ENCODE data around the gene LRRC25. TPM values are rescaled to one million over a fixed set of nuclear protein-coding genes. Genes with fewer than 3 reads are reported as not detected.

Gene LRRC25
- total RNA-seq, 1 donor from 2014 or later: not detected

DNA sequence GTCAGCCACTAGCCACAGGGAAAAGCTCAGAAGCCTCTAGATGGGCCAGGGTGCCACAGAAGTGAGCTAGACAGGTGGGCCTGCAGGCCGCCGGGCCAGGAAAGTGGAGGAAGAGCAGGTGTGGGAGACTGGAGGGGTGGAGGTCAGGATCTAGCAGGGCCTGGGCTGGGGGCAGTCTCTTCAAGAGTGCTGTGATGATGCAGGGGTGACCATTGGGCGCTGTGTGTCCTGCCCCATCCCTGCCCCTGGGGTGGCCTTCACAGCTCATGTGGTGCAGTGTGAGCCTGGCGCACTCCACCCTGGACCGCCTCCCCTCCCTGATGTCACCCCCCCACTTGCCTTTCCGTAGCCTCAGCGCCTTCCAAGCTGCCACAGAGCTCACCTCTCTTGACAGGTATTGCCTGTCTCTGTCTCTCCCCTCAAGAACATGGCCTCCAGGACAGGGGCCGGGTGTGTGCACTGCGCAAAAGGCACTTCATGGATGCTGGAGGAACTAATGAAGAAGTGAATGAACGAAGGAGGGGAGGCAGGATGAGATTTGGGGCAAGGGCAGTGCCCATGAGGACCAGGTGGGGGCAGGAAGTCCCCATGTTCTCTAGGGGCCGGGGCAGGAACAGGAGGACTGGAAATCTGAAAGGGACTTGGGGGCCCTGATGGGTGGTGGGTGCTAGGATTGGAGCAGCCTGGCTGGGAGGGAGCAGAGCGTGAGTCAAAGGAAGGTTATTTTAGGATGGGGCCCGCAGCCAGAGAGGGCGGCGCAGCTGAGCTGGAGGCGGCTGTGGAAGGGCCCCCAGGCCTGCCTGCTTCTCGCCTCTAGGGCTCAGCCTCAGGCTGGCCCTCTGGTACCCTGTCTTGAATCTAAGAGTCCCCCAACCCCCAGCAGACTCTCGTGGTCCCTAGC, 28.3 kb upstream of the LRRC25 start:
- DNase-seq (ENCODE audit: extremely low read depth, low read depth, low spot score): no peak

DNA sequence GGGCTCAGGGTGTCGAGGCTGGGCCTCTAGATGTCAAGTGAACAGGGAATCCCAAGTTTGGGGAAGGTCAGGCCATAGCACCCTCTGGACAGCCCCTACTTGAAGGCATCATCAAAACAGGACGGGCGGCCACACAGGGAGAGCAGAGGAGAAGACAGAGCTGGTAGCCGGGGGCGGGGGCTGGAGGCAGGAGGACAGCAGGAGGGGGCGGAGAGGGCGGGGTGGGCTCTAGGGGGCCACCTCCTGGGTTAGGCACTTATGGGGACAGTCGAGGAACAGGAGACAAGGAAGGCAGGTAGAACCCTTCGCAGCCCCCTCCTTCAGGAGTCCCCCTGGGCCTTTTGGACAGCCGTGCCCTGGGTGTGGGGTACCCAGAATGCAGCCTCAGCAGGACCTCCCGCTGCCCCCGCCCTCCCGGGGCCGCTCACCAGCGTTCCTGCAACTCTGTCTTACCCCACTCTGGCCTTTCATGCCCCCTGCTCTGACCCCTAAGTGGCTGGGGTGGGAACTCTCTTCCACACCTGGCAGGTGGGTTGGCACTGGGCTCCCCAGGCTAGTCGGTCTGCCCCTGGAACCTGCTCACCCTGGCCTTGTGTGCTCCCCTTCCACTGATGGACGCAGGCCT, 27.6 kb upstream of the LRRC25 start:
- no peak for DNase-seq (ENCODE audit: extremely low read depth, low read depth, low spot score)

DNA sequence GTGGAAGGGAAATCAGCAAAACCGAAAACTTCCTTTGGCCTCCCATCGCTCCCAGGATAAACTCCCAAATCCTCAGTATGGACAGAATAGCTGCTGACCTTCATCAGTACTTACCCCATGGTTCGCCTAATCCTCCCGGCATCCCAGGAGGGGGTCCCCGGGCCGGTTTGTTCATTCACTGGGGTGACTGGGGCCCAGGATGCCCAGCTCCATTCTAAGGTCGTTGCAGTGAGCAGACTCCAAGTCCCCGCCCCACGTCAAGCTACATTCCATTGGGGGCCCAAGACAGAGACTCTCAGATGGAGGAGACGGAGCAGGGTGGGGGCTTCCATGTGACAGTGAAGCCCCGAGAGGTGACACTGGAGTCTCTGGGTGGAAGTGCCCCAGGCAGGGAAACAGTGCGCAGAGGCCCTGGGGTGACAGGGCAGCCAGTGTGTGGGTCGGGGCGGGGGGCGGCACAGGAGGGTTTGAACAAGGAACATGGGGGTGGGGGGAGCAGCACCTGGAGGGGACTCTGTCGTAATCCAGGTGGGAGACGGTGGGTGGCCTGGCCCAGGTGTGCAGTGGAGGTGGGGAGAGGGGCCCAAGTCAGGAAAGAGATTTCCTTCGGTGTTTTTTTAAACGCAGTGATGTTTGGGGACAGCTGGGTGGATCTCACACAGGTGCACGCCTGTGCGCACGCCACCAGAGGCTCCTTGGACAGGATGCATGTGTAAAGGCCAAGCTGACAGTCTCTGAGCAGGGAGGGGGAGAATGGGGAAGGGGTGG, 26.9 kb upstream of the LRRC25 start:
- DNase-seq (ENCODE audit: extremely low read depth, low read depth, low spot score): no peak

DNA sequence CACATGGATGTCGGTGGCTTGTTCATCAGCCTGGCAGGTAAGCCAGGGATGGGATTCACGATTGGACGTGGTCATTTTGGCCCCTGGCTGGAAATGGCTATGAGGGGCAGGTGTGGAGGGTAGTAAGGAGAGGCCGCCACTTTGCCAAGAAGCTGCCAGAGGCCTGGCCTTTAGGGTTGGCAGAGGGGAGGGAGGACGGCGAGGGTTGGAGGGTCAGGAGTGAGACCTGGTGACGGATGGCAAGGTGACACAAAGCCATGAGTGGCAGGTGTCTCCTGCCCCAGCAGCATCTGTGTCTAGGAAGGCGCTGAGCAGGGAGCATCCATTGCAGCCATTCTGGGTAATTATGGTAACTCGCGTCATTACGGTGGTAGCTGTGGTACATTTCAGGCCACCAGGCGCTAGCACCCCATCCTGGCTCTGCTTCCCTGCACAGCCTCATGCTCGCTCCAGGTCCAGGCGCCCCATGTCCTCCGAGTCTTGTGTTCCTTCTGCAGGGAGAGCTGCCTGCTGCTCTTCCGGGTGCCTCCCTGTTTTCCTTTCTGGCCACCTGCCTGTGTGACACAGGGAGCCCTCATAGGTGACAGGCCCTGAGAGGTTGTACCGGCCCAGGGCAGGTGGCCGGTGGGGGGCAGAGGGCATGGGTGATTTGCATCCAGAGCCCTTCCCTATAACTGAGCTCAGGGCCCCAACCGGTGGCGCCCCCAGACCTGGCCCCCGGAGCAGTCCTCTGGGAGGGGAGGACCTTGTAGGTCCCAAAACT, 26.0 kb upstream of the LRRC25 start:
- no peak for DNase-seq (ENCODE audit: extremely low read depth, low read depth, low spot score)

DNA sequence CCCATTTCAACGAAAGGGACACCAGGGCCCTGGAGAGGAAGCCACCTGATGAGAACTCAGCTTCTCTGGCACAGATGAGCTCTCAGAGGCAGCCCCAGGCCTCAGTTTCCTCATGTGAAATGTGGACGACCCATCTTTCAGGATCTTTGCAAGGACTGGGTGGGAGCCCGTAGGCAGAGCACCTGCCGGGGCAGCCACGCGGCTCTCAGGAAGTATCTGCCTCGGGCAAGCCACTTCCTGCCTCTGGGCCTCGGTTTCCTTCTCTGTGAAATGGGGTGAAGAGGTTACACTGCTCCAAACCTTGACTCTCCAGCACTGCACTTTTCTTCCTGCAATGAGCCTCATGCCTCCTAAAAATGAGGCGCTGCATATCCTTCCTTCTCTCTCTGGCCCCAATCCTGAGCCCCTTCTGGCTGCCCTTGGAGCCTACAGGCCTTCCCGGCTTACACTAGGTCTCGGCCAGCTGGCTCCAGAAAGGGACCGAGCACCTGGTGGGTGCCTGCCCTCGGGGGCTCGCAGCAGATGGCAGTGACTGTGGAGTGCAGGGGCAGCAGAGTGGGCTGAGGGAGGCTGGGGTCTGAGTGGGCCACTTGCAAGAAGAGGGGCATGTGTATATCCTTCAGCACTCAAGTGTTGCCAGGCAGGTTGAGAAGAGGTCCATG, 25.2 kb upstream of the LRRC25 start:
- DNase-seq (ENCODE audit: extremely low read depth, low read depth, low spot score): no peak

DNA sequence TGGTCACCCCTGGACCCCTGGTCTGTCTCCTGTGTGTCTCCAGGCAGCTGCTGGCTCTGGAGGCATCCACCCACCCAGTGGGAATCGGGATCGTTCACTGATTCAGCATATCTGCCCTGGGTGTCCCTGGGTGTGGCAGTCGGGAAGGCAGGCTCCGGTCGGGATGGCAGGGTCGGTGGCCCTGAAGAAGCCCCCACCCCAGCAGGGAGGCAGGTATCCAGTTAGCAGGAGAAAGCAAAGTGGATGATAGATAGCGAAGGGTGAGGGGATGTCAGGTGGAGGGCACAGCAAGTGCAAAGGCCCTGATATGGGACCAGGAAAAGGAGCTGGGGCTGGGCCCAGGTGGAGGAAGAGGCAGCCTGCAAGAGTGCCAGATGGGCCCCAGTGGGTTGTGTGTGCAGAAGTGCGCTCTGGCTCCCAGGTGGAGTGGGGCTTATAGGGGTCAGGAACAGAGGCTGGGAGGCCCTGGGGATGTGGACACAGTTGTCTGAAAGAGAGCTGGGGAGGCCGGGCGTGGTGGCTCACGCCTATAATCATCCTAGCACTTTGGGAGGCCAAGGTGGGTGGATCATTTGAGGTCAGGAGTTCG, 24.0 kb upstream of the LRRC25 start:
- no peak for DNase-seq (ENCODE audit: extremely low read depth, low read depth, low spot score)

DNA sequence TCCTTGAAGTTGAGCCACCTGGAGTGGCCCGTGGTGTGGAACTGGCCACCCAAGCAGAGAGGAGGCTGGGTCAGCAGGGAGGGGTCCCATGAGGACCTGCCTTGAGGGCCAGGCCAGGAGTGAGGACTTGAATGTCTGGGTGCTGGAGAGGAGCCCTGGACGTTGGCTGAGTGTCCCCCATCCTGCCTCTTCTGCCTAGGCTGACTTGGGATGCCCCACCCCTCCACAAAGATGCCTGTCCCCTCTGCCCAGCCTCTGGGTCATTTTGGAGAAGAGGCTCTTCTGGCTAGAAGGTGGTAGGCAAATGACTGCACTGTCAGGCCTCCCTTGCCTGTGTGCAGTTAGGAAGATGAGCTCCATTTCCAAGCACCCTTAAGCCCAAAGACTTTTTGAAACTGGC, 23.5 kb upstream of the LRRC25 start:
- DNase-seq (ENCODE audit: extremely low read depth, low read depth, low spot score): no peak

DNA sequence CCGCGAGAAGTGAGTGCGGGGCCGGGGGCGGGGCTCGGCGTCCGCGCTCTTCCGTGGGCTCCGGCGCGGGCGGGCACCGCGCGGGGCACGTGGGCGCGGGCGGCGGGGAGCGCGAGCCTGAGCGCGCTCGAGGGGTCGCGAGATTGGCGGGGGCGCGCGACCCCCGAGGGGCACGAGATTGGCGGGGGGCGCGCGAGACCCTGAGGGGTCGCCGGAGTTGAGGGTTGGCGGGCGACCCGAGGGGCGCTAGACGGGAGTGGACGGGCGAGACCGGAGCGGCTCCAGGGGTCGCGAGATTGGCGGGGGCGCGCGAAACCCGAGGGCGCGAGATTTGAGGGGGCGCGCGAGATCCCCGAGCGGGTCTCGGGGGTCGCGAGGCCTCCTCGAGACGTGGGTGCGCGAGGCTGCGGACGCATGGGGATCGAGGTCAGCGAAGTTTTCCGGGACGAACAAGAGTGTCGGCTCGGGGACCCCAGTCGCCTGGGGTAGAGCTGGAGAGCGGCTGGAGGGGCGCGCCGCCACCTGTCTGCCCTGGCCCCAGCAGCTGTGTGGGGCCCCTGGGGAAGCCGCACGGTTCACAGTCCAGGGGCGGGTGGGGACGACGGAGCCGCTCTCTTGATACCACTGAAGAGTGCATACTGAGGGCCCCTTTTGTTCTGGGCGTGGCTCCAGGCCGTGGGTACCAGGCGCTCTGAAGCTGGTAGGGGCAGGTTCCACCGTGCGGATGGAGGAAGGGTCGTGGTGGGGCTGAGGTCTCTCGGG, 22.5 kb upstream of the LRRC25 start:
- DNase-seq (ENCODE audit: extremely low read depth, low read depth, low spot score): no peak

DNA sequence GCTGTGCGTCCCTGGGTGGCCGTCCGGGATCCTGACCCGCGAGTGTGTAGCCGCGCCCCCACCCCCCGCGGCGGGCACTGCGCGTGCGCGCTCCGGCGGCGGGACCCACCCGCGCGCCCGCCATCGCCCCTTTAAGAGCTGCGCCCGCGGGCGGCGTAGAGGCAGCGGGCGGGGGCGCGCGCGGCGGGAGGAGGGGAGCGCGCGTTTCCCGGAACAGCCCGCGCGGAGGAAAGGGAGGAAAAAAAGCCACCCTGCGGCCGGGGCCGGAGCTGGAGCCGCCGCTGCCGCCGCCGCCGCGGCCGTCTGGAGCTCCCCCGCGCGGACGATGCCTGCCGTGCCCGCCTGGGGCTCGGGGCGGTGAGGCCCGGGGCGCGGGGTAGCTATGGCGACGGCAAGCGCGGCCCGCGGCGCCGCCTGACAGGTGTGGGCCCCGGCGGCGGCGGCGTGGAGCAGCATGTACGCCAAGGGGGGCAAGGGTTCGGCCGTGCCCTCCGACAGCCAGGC, 21.8 kb upstream of the LRRC25 start, which contains the start of gene SSBP4:
TSS of gene SSBP4 (plus strand) at position 204 of the 504 bp plus-strand sequence. CDS start at position 455, 251 bp downstream.
- no peak for DNase-seq (ENCODE audit: extremely low read depth, low read depth, low spot score)

DNA sequence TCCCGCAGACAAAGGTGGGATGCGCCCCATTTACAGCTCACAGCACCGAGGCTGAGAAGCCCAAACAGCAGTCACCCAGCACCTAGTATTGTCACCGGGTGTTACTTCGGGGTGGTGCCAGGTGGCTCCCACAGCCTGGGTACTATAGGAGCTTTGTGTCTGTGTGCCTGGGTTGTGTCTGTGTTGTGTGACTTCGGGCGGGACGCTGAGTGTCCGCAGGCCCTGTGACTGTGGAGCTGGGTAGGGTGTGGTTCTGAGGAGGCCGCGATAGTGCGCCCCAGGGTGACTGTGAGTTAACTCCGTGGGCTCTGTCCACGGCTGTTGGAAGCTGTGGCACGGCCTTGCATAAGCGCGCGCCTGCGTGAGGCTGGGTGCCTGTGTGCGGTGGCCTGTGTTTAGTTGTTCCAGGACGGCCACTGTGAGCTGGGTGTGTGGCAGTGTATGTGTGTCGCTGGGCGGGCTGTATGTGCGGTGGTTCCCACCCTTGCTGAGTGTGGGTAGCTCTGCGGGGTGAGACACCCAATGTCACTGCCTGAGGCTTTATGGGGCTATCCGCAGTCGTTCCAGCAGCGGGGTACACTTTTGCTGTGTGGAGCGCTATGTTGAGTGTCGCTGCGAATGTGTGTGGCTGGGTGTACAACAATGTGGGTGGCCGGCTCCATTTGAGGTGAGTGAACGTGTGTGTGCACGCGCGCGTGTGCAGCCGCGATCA, 21.2 kb upstream of the LRRC25 start:
- no peak for DNase-seq (ENCODE audit: extremely low read depth, low read depth, low spot score)

DNA sequence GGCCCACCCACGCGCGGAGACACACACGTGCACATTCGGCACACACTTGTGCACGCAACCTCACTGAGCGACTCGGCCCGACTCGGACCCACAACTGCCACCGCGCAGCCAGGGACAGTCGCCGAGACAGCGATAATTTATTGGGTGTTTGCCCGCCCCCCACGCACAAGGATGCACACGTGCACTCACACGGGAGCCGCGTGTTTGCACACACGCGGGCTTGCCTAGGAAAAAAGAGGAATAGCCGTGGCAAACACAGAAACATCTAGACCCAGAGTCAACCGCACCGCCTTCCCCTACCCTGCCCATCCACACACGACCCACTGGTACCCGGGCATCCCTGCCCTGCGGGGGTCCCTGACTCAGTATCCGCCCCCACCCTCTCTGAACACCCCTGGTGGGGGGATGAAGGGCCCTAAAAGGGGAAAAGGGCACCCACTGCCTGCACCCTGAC, 20.6 kb upstream of the LRRC25 start:
- DNase-seq (ENCODE audit: extremely low read depth, low read depth, low spot score): no peak

DNA sequence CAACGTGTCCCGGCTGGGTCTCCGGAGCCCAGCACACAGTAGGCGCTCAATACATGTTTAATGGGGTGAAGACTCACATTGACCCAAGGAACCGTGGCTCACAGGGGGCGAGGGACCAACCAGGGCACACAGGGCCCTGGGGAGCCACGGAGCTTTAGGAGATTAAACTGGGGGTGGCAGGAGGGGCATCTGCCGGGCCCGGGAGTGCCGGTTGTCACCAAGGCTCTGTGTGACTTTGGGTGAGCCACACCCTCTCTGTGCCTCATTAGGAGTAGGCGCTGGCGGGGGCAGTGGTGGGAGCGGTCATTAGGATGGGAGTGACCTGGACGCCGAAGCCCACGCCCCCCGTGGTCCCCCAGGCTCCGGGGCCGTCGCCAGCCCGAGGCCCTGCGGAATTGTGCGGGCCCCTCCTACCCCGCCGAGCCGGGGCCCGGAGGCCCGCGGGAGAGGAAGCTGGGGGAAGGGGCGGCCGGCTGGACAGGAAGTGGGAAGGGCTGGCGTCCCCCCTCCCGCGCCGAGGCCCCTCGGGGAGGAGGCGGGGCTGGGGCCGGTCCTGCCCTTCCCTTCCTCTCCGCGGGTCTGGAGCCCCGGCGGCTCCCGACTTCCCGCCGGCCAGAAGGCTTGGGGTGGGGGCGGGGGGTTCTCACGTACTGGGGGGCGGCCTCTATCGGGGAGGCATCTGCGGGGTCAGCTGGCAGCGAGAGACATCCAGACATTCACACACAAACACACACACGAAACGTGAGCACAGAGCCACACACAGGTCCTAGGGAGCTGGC, 20.0 kb upstream of the LRRC25 start:
- no peak for DNase-seq (ENCODE audit: extremely low read depth, low read depth, low spot score)

DNA sequence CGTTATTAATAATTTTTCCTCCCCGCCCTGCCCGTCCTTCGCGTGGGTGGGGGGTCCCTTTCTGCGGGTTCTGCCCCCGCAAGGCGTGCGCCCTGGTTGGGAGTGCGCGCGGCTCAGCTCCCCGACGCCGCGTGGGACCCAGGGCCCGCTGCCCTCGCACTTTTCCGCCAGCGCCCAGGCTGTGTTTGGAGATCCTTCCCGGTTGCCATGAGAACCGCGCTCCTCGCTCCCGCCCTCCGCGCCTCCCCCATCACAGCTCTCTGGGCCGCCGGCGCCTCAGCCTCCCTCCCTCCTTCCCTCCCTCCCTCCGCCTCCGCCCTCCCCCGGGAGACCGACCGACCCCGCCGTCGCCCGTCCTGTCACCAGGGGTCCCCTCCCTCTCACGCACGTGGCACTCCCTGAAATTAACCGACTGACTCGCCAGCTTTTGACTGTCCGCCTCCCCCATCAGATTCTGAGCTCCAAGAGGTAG, 19.4 kb upstream of the LRRC25 start:
- no peak for DNase-seq (ENCODE audit: extremely low read depth, low read depth, low spot score)

DNA sequence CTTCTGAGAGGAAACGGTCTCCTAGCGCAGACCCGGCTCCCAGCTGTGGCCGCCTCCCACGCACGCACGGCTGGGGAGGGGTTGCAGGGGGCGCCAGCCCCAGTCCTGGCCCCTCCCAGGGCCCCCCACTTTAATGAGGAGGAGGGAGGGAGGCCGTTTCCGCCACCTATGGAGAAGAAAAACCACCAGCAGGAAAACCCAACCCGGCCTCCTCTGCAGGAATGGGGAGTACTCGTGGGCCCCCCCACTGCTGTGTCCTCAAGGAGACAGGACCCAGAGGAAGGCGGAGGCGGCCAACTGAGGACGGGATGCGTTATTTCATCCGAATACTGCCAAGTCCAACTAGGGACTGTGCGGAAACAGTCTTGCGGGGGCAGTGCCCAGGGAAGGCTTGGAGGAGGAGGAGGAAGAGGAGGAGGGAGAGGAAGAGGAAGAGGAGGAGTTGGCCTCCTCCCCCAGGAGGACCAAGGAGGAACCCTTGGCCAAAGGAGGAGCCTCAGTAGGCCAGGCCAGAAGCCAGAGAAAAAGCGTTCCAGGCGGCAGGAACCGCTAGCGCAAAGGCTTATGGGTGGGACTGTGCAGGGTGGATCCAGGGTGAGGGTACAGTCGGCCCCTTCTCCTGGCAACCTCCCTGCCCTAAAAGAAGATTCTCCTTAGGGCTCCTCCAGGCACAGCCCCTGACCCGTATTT, 17.9 kb upstream of the LRRC25 start:
- DNase-seq (ENCODE audit: extremely low read depth, low read depth, low spot score): no peak

DNA sequence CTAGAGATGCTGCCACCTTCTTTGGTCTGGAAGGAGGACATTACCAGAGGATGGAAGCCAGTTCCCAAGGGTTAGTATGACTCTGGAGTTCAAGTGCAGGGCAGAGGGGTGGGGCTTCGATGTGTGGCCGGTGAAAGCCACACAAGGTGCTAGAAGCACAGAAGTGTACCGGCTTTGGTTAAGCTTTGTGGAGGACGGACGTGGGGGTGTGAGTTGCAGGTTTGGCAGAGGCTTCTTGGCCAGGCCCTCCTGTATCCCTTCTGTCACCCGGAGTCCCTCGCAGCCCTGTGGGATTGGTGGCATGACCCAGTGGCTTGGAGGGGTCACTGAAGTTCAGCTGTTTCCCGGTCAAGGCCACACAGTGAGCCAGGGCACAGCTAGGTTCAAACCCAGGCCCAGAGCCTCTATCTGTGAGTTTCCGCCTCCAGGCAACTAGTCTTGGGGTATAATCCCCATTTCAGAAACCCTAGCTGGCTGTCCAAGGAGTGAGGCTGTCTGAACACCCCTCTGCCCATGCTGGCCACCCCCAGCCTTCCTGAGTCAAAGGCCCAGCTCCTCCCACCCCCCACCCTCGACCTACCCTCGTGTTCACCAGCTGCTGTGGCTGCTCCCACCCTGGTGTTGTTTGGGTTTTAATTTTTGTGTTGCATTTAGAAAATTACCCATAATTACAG, 17.2 kb upstream of the LRRC25 start:
- DNase-seq (ENCODE audit: extremely low read depth, low read depth, low spot score): no peak

DNA sequence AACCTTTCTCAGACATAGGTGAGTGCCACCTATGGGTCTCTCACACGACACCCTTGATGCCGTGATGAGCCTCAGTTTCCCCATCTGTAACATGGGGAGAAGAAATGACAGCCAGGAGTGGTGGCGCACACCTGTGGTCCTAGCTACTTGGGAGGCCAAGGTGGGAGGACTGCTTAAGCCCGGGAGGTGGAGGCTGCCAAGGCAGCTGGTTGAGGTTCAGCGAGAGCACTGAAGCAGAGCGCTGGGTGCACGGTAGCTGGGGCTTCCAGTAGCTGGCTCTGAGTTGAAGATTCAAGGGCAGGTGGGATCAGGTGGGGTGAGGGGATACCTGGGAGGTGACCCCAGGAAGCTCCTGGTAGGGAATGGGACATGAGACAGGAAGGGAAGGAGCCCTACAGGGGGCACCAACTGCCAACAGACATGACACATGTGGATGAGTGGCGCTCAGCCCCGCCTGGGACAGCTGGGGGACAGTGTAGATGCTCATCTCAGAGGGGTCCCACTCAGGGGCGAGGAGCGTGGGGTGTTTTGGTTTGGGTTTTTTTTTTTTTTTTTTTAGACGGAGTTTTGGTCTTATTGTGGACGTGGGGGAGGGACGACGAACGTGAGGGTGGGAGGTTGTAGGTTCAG, 15.3 kb upstream of the LRRC25 start:
- no peak for DNase-seq (ENCODE audit: extremely low read depth, low read depth, low spot score)
